Heart right ventricle (tissue), 16 donors: ENCODE data around the gene ABHD16A. TPM values are rescaled to one million over a fixed set of nuclear protein-coding genes. Genes with fewer than 3 reads are reported as not detected.

ENCODE experiments used
- ATAC-seq, 8 donors: fragments of 200-7000 bp; cut with Tn5 transposase; one replicate each; pipeline ENCODE4 v1.9.1; 2020; ENCODE audit warnings: mild to moderate bottlenecking in 8 of 8, moderate library complexity in 8 of 8, moderate number of reproducible peaks in 1 of 8
- DNase-seq, 2 donors: peaks; one replicate each; pipeline ENCODE4 v3.0.0-alpha.2; 2020
- H3K27ac ChIP-seq, 10 donors: fragments of 200-600 bp; sonication (generic) in 2 of 10; one replicate each; pipeline versions ENCODE4 v1.5.0 to v1.8.0; 2020 to 2022; ENCODE audit warnings: mild to moderate bottlenecking in 3 of 10
- H3K27me3 ChIP-seq, 7 donors: fragments of 200-600 bp; one replicate each; pipeline ENCODE4 v1.8.0; 2021 to 2022; ENCODE audit warnings: mild to moderate bottlenecking in 2 of 7
- H3K36me3 ChIP-seq, 9 donors: fragments of 200-600 bp; sonication (generic) in 1 of 9; one replicate each; pipeline versions ENCODE4 v1.5.0 to v1.8.0; 2020 to 2022; ENCODE audit warnings: mild to moderate bottlenecking in 2 of 9
- H3K4me1 ChIP-seq, 9 donors: fragments of 200-600 bp; sonication (generic) in 1 of 9; one replicate each; pipeline versions ENCODE4 v1.5.0 to v1.8.0; 2020 to 2022; ENCODE audit warnings: mild to moderate bottlenecking in 4 of 9
- H3K4me3 ChIP-seq, 10 donors: fragments of 200-600 bp; sonication (generic) in 2 of 10; one replicate each; pipeline versions ENCODE4 v1.5.0 to v1.8.0; 2020 to 2022; ENCODE audit warnings: mild to moderate bottlenecking in 7 of 10, moderate library complexity in 2 of 10
- H3K9me3 ChIP-seq, 11 donors: fragments of 200-600 bp in 10 of 11; sonication (generic) in 2 of 11; one replicate each; pipeline versions ENCODE4 v1.5.0 to v1.8.0; 2013 to 2022; ENCODE audit warnings: mild to moderate bottlenecking in 2 of 11, control low read depth in 1 of 11, moderate library complexity in 1 of 11
- WGBS, 2 donors: extraction: QIAGEN DNeasy Blood & Tissue Kit; methylation state at CpG; one replicate each; pipeline ENCODE4 v1.1.7; 2013; ENCODE audit warnings: inconsistent platforms in 1 of 2; 5-methylcytosine and 5-hydroxymethylcytosine counted together
- intact Hi-C, 10 donors: fragments of 100-400 bp; cut with DNase I; formaldehyde crosslinking; loops; one replicate each; pipeline versions ENCODE4 v1.11.1 to v1.14.2; 2022
- polyA plus RNA-seq, 2 donors: library from polyadenylated mRNA; stranded (reverse); fragments of 200-250 nt; gene quantifications; one replicate each; pipeline ENCODE4 v1.2.3, GENCODE V29; 2013
- total RNA-seq, 10 donors: library from RNA; stranded (reverse); fragmentation: NEBNext Ultra II Directional in 3 of 10; extraction: Animal tissue kit (Norgen Biotek cat#: 25700) in 3 of 10; gene quantifications; one replicate each; pipeline versions ENCODE4 v1.2.1 to v1.2.4, GENCODE V29; 2021 to 2023
- TF ChIP-seq, protein P1 (sequence below), 9 donors: fragments of 200-600 bp; sonication (generic) in 2 of 9; IDR thresholded peaks; one replicate each; pipeline versions ENCODE4 v1.5.0 to v1.8.0; 2021 to 2022; ENCODE audit warnings: antibody characterized with exemption in 9 of 9, mild to moderate bottlenecking in 5 of 9, moderate library complexity in 1 of 9
- donor health status: Arrhythmogenic right ventricular cardiomyopathy.
- donor health status: ischemic (EF 13 %, LVEDD 7.1; RV severe dilation, severe dysfunction).
- donor health status: healthy with polysubstance abuse.
- donor health status: DM: no; HTN: yes; CAD: no.
- donor health status: DM: no; HTN: no; CAD: no.
- donor health status: ischemic (EF 25% LVEDD 6.9; RV normal size, moderate dysfunction).
- donor health status: ischemic (EF 25% LVEDD 5.7; RV mildly dilated, moderate dysfunction).
- donor health status: healthy.
- donor health status: DM: yes; HTN: yes; CAD: no.
- donor health status: Ischemic cardiomyopathy.
- donor health status: ischemic (EF 35%, LVEDD 5.7; RV mildly dilated, moderate dysfunction).
- donor health status: nonischemic (EF 11% LVEDD 7.7; RV severe dilation, severe dysfunction).
- donor health status: DM: yes; HTN: yes; CAD: no.
- donor health status: PGD.
- donor health status: ischemic (EF 29% LVEDD 5.4; RV normal size, mild dysfunction).
- donor health status: nonischemic (EF 23%, LVEDD 6.1; RV moderate dilation, normal function).

The ABHD16A gene
- total and polyA plus RNA-seq, 12 donors, result 24.3 to 45.2 (median 28.7) TPM

DNA sequence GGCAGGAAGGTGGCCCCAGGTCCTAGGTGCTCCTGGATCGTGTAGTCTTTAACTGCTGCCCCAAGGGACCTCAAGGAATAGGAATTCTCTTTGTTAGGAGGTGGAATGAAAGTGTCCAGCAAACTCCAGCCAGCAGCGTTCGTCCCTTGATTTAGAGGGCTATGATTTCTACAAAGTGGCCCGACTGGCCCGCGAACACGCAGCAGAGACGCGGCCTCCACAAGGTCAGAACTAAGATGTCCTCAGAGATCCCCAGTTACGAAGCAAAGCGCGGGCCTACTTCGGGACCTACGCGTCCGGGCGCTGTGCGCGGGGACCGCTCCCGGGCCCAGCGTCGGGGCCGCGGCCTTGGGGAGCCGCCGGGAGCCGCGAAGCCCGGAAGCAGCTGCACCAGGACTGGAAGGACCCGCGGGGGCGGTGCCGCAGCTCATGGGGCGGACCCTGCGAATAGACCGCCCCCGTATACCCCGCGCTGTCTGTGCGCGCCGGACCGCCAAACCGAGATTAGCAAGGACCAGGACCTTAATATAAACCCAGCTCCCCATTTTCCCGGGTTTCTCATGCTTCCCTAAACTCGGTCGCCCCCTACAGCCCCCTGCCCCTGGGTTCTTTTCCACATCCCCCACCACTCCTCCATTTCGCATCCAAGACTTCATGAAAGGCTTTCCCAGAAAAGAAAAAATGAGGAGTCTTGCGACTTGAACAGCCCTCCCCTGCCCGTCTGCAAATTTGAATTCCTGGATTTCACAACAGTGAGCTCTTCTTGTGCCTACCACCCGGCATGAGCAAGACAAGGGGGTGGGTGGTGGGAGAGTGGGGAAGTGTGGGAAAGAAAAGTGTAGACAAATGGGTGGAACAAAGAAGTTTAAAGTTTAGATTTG lies 42.5 kb downstream of the ABHD16A start, which contains the start of gene C6orf47:
Gene C6orf47, minus strand, starts transcription at position 398 of the 881 bp plus-strand sequence. CDS start 831 bp downstream, outside the sequence.
- H3K27me3 ChIP-seq, result no peaks in the 10 kb centered on the region
- ATAC-seq (peak; percentile 73 to 84 (median 78)), DNase-seq (peak; percentile 88 to 89)
- TF ChIP-seq, protein P1, sequence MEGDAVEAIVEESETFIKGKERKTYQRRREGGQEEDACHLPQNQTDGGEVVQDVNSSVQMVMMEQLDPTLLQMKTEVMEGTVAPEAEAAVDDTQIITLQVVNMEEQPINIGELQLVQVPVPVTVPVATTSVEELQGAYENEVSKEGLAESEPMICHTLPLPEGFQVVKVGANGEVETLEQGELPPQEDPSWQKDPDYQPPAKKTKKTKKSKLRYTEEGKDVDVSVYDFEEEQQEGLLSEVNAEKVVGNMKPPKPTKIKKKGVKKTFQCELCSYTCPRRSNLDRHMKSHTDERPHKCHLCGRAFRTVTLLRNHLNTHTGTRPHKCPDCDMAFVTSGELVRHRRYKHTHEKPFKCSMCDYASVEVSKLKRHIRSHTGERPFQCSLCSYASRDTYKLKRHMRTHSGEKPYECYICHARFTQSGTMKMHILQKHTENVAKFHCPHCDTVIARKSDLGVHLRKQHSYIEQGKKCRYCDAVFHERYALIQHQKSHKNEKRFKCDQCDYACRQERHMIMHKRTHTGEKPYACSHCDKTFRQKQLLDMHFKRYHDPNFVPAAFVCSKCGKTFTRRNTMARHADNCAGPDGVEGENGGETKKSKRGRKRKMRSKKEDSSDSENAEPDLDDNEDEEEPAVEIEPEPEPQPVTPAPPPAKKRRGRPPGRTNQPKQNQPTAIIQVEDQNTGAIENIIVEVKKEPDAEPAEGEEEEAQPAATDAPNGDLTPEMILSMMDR (IDR thresholded peaks at IDR 0.05), result no peak
- no peaks in the 10 kb centered on the region for H3K9me3 ChIP-seq
- peaks cover 0 to 55% (median 4%) of the 10 kb centered on the region in 9 donors for H3K36me3 ChIP-seq
- peak within 1 kb of the TSS; percentile 82 to 98 (median 92) for H3K27ac ChIP-seq
- intact Hi-C loops, result loop anchor here in 1 of 10 donors (10.0 kb wide), 1 partner anchor 1754 kb away; the partner anchor contains the start of genes CUTA and PHF1
- H3K4me3 ChIP-seq, result peak within 1 kb of the TSS; percentile 69 to 94 (median 87)
- WGBS, 2 donors, result 0 to 1% methylated on average over 52 of the region's 52 CpGs
- H3K4me1 ChIP-seq, result peaks cover 27 to 75% (median 58%) of the 10 kb centered on the region in 9 donors

GRCh38 chr6:31659649-31660380 lies 43.3 kb downstream of the ABHD16A start:
- peaks cover 27 to 75% (median 59%) of the 10 kb centered on the region in 9 donors for H3K4me1 ChIP-seq
- DNase-seq (no peak), ATAC-seq (peak in 1 of 8 donors; percentile 8)
- TF ChIP-seq, protein P1 (IDR thresholded peaks at IDR 0.05), result no peak
- H3K27me3 ChIP-seq, result no peaks in the 10 kb centered on the region
- no peaks in the 10 kb centered on the region for H3K9me3 ChIP-seq
- 24 to 26% methylated on average over 13 of the region's 13 CpGs for WGBS, 2 donors
- peaks cover 0 to 62% (median 4%) of the 10 kb centered on the region in 9 donors for H3K36me3 ChIP-seq
- intact Hi-C loops, result loop anchor here in 1 of 10 donors (10.0 kb wide), 1 partner anchor 1755 kb away; the partner anchor contains the start of genes CUTA and PHF1
- H3K27ac ChIP-seq, result peak overlapping the region in 9 of 10 donors; percentile 88 to 98 (median 94)
- H3K4me3 ChIP-seq, result peak overlapping the region; percentile 69 to 94 (median 87)

DNA sequence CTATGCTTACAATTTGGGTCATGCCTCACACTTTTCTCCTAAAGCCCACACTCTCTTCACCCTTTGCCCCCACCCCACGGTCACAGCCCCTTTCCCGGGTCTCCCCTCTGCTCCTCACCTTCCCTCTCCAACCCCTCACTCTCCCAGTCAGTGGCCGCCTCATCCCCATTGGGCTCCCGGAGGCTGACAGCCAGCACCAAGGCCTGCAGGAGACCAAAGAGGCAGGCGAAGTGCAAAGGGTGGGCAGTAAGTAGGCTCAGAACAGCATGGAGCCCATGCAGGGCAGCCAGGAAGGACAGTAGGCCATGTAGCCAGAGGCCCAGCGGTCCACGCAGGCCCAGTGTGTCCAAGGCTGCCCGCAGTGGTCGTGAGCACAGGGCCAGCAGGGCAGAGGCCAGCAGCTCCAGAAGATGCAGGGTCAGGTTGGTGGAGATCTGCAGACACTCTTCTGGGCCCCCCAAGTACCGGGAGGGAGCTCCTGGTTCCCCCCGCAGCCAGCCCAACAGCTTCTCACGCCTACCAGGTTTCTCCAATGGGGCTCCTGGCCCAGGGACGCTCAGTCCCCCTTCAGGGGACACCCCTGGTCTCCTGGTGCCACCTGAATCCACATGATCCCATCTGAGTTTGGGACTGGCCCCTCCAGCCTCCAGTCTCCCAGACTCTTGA lies 44.0 kb downstream of the ABHD16A start:
- Histone ChIP-seq H3K9me3 (no peaks in the 10 kb centered on the region), H3K4me3 (peak overlapping the region; percentile 69 to 94 (median 87)), H3K27ac (peak overlapping the region in 8 of 10 donors; percentile 88 to 98 (median 94)), H3K4me1 (peaks cover 25 to 73% (median 56%) of the 10 kb centered on the region in 9 donors), H3K27me3 (no peaks in the 10 kb centered on the region), H3K36me3 (peaks cover 0 to 62% (median 4%) of the 10 kb centered on the region in 9 donors)
- intact Hi-C loops, result no loop called here
- no peak for DNase-seq
- ATAC-seq, result no peak
- WGBS, 2 donors, result 84 to 87% methylated on average over 13 of the region's 13 CpGs
- TF ChIP-seq, protein P1 (IDR thresholded peaks at IDR 0.05), result no peak
